Kidney (tissue), 14 donors: Measurements from ENCODE around the gene MACROD2. TPM values are rescaled to one million over a fixed set of nuclear protein-coding genes. Genes with fewer than 3 reads are reported as not detected.

Experiments used
- DNase-seq, 5 donors: peaks; one replicate each; pipeline ENCODE4 v3.0.0-alpha.2; 2013 to 2020
- FAIRE-seq: peaks from 2 replicates; lab custom pipeline; 2012; peaks lifted over from hg19 to GRCh38; lab: Jason Lieb, UNC
- H3K27ac ChIP-seq, 2 donors: one replicate each; pipeline ENCODE4 v1.7.0; 2013; ENCODE audit warnings: low read depth in 2 of 2, low read length in 2 of 2, inconsistent platforms in 1 of 2
- H3K27me3 ChIP-seq: one replicate; pipeline ENCODE4 v1.7.1; 2013; ENCODE audit warnings: low read length, inconsistent platforms; ENCODE audit not compliant: control insufficient read depth, insufficient read depth
- H3K36me3 ChIP-seq, 3 donors: one replicate each; pipeline versions ENCODE4 v1.7.0 to v1.7.1; 2013; ENCODE audit warnings: low read length in 3 of 3, control low read depth in 1 of 3, inconsistent platforms in 1 of 3; ENCODE audit not compliant: insufficient read depth in 3 of 3, control insufficient read depth in 2 of 3
- H3K4me1 ChIP-seq, 3 donors: one replicate each; pipeline versions ENCODE4 v1.7.0 to v1.7.1; 2013; ENCODE audit warnings: low read length in 3 of 3, inconsistent platforms in 1 of 3, low read depth in 1 of 3; ENCODE audit not compliant: control insufficient read depth in 2 of 3, insufficient read depth in 2 of 3
- H3K4me3 ChIP-seq, 3 donors: one replicate each; pipeline versions ENCODE4 v1.7.0 to v1.8.1; 2013; ENCODE audit warnings: low read length in 3 of 3, control low read depth in 1 of 3, inconsistent platforms in 1 of 3
- H3K9ac ChIP-seq, 3 donors: one replicate each; pipeline versions ENCODE4 v1.7.0 to v1.7.1; 2013; ENCODE audit warnings: low read length in 3 of 3, control low read depth in 1 of 3, inconsistent platforms in 1 of 3
- H3K9me3 ChIP-seq, 3 donors: one replicate each; pipeline versions ENCODE4 v1.7.0 to v1.7.1; 2013; ENCODE audit warnings: low read length in 3 of 3, control low read depth in 1 of 3, inconsistent platforms in 1 of 3; ENCODE audit not compliant: control insufficient read depth in 2 of 3, insufficient read depth in 1 of 3
- intact Hi-C: fragments of 100-400 bp; cut with DNase I; formaldehyde crosslinking; loops from one replicate; pipeline ENCODE4 v1.11.1; 2022
- polyA plus RNA-seq: library from polyadenylated mRNA; stranded (reverse); fragments of 350-450 nt; fragmentation: Illumina TruSeq; extraction: RNeasy Lipid Tissue Mini Kit (QIAGEN cat#74804); gene quantifications from one replicate; pipeline ENCODE4 v1.2.3, GENCODE V29; 2014; ENCODE audit warnings: low read depth, low replicate concordance; ENCODE audit not compliant: insufficient read depth
- total RNA-seq: library from RNA; stranded (reverse); fragmentation: NEBNext Ultra II Directional; extraction: Animal tissue kit (Norgen Biotek cat#: 25700); gene quantifications from one replicate; pipeline ENCODE4 v1.2.1, GENCODE V29; 2021
- TF ChIP-seq, protein P1 (sequence below): IDR thresholded peaks from 3 replicates; pipeline ENCODE4 v1.5.1; 2012; ENCODE audit warnings: mild to moderate bottlenecking, moderate library complexity, borderline replicate concordance; ENCODE audit not compliant: insufficient read depth; ENCODE audit errors: extremely low read depth
- donor health status: control.
- donor health status: control.
- donor health status: control.
- donor health status: control.
- donor health status: control.
- donor health status: DM: yes; HTN: yes; CAD: no.
- donor health status: Normal renal cell carcinoma (clear cell type).

Gene MACROD2
- total and polyA plus RNA-seq, 2 donors from 2014 or later, result 3.0 to 10.0 TPM

DNA sequence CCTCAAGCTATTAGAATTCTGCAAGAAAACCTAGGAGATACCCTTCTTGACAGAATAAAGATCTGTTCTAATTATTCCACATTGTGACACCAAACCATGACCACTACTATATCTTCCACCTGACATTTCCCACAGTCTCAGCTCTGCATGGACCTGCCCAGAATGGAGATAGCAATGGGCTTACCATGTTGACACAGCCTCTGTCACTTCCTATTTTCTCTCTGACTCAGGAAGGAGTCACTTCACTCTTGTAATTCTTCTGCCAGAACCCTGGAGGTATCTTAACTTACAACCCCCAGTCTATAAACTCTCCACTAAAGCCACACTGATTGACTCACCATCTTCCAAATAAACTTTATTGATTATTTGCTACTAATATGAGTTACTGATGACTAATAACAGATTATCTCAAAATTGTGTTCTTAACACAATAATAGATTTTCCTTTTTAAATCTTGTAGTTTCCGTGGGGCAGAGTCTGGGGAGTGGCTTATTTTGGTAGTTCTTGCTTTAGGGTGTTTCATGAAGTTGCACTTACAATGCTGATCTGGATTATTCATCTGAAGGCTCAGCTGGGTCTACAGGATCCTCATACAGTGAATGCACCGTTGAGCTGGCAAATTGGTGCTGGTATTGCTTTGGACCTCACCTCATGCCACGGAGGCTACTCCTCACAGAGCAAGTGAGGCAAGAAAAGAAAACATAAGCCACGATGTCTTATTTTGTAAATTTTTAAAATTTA lies 1708.0 kb downstream of the MACROD2 start:
- no peaks in the 10 kb centered on the region for H3K36me3 ChIP-seq

DNA sequence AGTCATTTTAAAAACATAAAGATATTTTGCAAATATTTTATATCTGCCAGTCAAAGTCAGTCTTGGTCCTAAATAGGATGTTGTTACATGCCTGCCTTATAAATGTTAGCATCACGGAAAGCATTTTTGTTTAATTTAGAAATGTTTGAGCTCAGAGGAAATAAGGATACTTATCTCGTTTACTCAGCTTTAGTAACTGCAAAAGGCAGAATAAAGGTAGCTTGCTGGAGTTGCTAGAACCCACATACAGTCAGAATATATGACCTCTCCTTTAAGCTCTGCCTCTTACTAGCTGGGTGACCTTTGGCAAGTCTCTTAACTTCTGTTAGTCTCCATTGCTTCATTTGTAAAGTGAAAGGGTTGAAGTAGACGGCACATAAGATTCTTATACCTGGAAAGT lies 1710.7 kb downstream of the MACROD2 start:
- H3K4me3 ChIP-seq, result no peak overlapping the region
- intact Hi-C loops, result no loop called here
- TF ChIP-seq, protein P1, sequence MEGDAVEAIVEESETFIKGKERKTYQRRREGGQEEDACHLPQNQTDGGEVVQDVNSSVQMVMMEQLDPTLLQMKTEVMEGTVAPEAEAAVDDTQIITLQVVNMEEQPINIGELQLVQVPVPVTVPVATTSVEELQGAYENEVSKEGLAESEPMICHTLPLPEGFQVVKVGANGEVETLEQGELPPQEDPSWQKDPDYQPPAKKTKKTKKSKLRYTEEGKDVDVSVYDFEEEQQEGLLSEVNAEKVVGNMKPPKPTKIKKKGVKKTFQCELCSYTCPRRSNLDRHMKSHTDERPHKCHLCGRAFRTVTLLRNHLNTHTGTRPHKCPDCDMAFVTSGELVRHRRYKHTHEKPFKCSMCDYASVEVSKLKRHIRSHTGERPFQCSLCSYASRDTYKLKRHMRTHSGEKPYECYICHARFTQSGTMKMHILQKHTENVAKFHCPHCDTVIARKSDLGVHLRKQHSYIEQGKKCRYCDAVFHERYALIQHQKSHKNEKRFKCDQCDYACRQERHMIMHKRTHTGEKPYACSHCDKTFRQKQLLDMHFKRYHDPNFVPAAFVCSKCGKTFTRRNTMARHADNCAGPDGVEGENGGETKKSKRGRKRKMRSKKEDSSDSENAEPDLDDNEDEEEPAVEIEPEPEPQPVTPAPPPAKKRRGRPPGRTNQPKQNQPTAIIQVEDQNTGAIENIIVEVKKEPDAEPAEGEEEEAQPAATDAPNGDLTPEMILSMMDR, result no peak
- no peaks in the 10 kb centered on the region for H3K27me3 ChIP-seq
- FAIRE-seq (no peak), DNase-seq (no peak)
- H3K36me3 ChIP-seq, result no peaks in the 10 kb centered on the region
- no peaks in the 10 kb centered on the region for H3K4me1 ChIP-seq
- no peak overlapping the region for H3K27ac ChIP-seq
- peaks cover 0 to 1% (median 0%) of the 10 kb centered on the region in 3 donors for H3K9me3 ChIP-seq
- no peak overlapping the region for H3K9ac ChIP-seq

More for the DNA sequence above, 1708.0 kb downstream of the MACROD2 start:
- Histone ChIP-seq H3K4me1 (no peaks in the 10 kb centered on the region), H3K4me3 (no peak overlapping the region), H3K27ac (no peak overlapping the region), H3K9me3 (peaks cover 0 to 1% (median 0%) of the 10 kb centered on the region in 3 donors), H3K27me3 (no peaks in the 10 kb centered on the region), H3K9ac (no peak overlapping the region)
- intact Hi-C loops, result no loop called here
- TF ChIP-seq, protein P1, result no peak
- FAIRE-seq (no peak), DNase-seq (no peak)

DNA sequence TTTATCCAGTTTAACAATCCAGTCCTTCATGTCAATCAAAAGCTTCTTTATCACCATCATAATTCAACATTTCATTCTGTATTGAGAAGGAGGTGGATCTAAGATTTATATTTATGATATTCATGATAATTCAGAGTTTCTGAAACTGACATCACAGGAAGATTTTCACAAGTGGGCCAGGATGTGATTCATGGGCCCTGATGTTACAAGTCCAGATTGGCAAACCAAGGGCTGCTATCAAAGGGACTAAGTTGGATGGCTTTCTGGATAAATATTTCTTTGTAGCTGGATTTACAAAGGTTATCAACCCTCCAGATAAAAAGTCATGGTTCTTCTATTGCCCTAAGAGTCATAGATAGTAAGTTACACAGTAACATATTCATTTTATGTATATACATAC lies 1711.4 kb downstream of the MACROD2 start:
- no peaks in the 10 kb centered on the region for H3K27me3 ChIP-seq
- H3K9me3 ChIP-seq, result peaks cover 0 to 1% (median 0%) of the 10 kb centered on the region in 3 donors
- no peak overlapping the region for H3K9ac ChIP-seq
- H3K4me1 ChIP-seq, result no peaks in the 10 kb centered on the region
- H3K27ac ChIP-seq, result no peak overlapping the region
- DNase-seq (no peak), FAIRE-seq (no peak)
- no peak overlapping the region for H3K4me3 ChIP-seq
- H3K36me3 ChIP-seq, result no peaks in the 10 kb centered on the region
- intact Hi-C loops, result no loop called here
- TF ChIP-seq, protein P1, result no peak
